HEK293 (cell line): Measurements from ENCODE around the gene MCU.
A peak's percentile ranks its signal among the peaks of the same experiment; 100 is the strongest.

Source experiments
- CTCF ChIA-PET: fragments of 350-600 bp; formaldehyde crosslinking; extraction: SDS; loops from one replicate; lab custom pipeline; 2021; ENCODE audit warnings: antibody characterized with exemption; lab: Yijun Ruan, JAX
- POLR2A ChIA-PET: fragments of 300-600 bp; formaldehyde crosslinking; extraction: SDS; loops from one replicate; lab custom pipeline; 2020; ENCODE audit warnings: antibody characterized with exemption, inconsistent platforms; lab: Yijun Ruan, JAX
- H3K27ac ChIP-seq: fragments of 200-500 bp; sonication (Bioruptor generic); 2 replicates; pipeline ENCODE4 v1.5.1; 2014; ENCODE audit warnings: low read depth, low read length, control low read depth, inconsistent platforms; ENCODE audit errors: extremely low read depth
- H3K36me3 ChIP-seq, 2 experiments: fragments of 200-500 bp in 1 of 2; sonication (Bioruptor generic) in 1 of 2; 1 replicate in 1 of 2; 2 replicates in 1 of 2; pipeline ENCODE4 v1.5.1; 2014 to 2017; ENCODE audit warnings: inconsistent platforms in 2 of 2, low read length in 2 of 2; ENCODE audit not compliant: control insufficient read depth in 2 of 2, insufficient read depth in 1 of 2
- H3K4me1 ChIP-seq: fragments of 200-500 bp; sonication (Bioruptor generic); 2 replicates; pipeline ENCODE4 v1.5.1; 2014; ENCODE audit warnings: mild to moderate bottlenecking, low read length, inconsistent platforms; ENCODE audit not compliant: control insufficient read depth, insufficient read depth
- H3K4me3 ChIP-seq: 2 replicates; pipeline ENCODE4 v1.5.1; 2011; ENCODE audit warnings: low read depth, mild to moderate bottlenecking, control low read depth, low read length, moderate library complexity
- H3K9me3 ChIP-seq: fragments of 200-500 bp; sonication (Bioruptor generic); 2 replicates; pipeline ENCODE4 v1.5.1; 2014; ENCODE audit warnings: low read depth, low read length, inconsistent platforms; ENCODE audit not compliant: control insufficient read depth, insufficient read depth
- FEZF1 ChIP-seq: fragments of 450-650 bp; formaldehyde crosslinking; IDR thresholded peaks from 2 replicates; pipeline ENCODE4 v1.5.1; 2016; ENCODE audit warnings: missing biosample characterization, missing genetic modification characterization
- GLI2 ChIP-seq: fragments of 450-650 bp; formaldehyde crosslinking; IDR thresholded peaks from 2 replicates; pipeline ENCODE4; 2017; ENCODE audit warnings: missing biosample characterization, missing genetic modification characterization, low read depth, borderline replicate concordance
- HOXD13 ChIP-seq: sonication (generic); formaldehyde crosslinking; IDR thresholded peaks from 2 replicates; pipeline ENCODE4 v1.8.0; 2022; ENCODE audit warnings: missing genetic modification reagents, borderline replicate concordance
- KLF10 ChIP-seq: fragments of 450-650 bp; IDR thresholded peaks from 2 replicates; pipeline ENCODE4 v1.5.1; 2018; ENCODE audit warnings: missing biosample characterization, mild to moderate bottlenecking, missing genetic modification characterization
- KLF8 ChIP-seq: fragments of 450-650 bp; formaldehyde crosslinking; IDR thresholded peaks from 2 replicates; pipeline ENCODE4 v1.5.1; 2016; ENCODE audit warnings: missing biosample characterization, missing genetic modification characterization
- MYNN ChIP-seq: fragments of 450-650 bp; formaldehyde crosslinking; IDR thresholded peaks from 2 replicates; pipeline ENCODE4 v1.5.1; 2016; ENCODE audit warnings: missing biosample characterization, missing genetic modification characterization, borderline replicate concordance
- OSR2 ChIP-seq: fragments of 450-650 bp; formaldehyde crosslinking; IDR thresholded peaks from 2 replicates; pipeline ENCODE4 v1.5.1; 2016; ENCODE audit warnings: missing biosample characterization, missing genetic modification characterization
- YY1 ChIP-seq: fragments of 450-650 bp; formaldehyde crosslinking; IDR thresholded peaks from 2 replicates; pipeline ENCODE4 v1.5.1; 2018; ENCODE audit warnings: missing biosample characterization, missing genetic modification characterization
- ZNF112 ChIP-seq: fragments of 450-650 bp; formaldehyde crosslinking; IDR thresholded peaks from 2 replicates; pipeline ENCODE4 v1.5.0; 2017; ENCODE audit warnings: missing biosample characterization, missing genetic modification characterization
- ZNF133 ChIP-seq: fragments of 450-650 bp; formaldehyde crosslinking; IDR thresholded peaks from 2 replicates; pipeline ENCODE4 v1.5.1; 2016; ENCODE audit warnings: missing biosample characterization, missing genetic modification characterization
- ZNF16 ChIP-seq: fragments of 450-650 bp; formaldehyde crosslinking; IDR thresholded peaks from 2 replicates; pipeline ENCODE4 v1.5.1; 2016; ENCODE audit warnings: low read depth, missing biosample characterization, missing genetic modification characterization
- ZNF169 ChIP-seq: fragments of 450-650 bp; formaldehyde crosslinking; IDR thresholded peaks from 2 replicates; pipeline ENCODE4 v1.5.1; 2016; ENCODE audit warnings: missing biosample characterization, missing genetic modification characterization
- ZNF19 ChIP-seq: fragments of 450-650 bp; formaldehyde crosslinking; IDR thresholded peaks from 2 replicates; pipeline ENCODE4; 2016; ENCODE audit warnings: missing biosample characterization, missing genetic modification characterization, low read depth
- ZNF23 ChIP-seq: fragments of 450-650 bp; formaldehyde crosslinking; IDR thresholded peaks from 2 replicates; pipeline ENCODE4 v1.5.1; 2016; ENCODE audit warnings: missing biosample characterization, missing genetic modification characterization, borderline replicate concordance
- ZNF248 ChIP-seq: fragments of 450-650 bp; formaldehyde crosslinking; IDR thresholded peaks from 2 replicates; pipeline ENCODE4 v1.5.1; 2017; ENCODE audit warnings: missing biosample characterization, missing genetic modification characterization
- ZNF292 ChIP-seq: fragments of 450-650 bp; formaldehyde crosslinking; IDR thresholded peaks from 2 replicates; pipeline ENCODE4 v1.5.1; 2016; ENCODE audit warnings: low read depth, missing biosample characterization, missing genetic modification characterization, borderline replicate concordance
- ZNF423 ChIP-seq: fragments of 450-650 bp; formaldehyde crosslinking; IDR thresholded peaks from 2 replicates; pipeline ENCODE4 v1.5.1; 2016; ENCODE audit warnings: missing biosample characterization, missing genetic modification characterization
- ZNF521 ChIP-seq: fragments of 450-650 bp; formaldehyde crosslinking; IDR thresholded peaks from 2 replicates; pipeline ENCODE4 v1.5.1; 2017; ENCODE audit warnings: missing biosample characterization, mild to moderate bottlenecking, missing genetic modification characterization
- ZNF585B ChIP-seq: fragments of 450-650 bp; formaldehyde crosslinking; IDR thresholded peaks from 2 replicates; pipeline ENCODE4 v1.5.1; 2016; ENCODE audit warnings: missing biosample characterization, missing genetic modification characterization
- ZNF610 ChIP-seq: fragments of 450-650 bp; formaldehyde crosslinking; IDR thresholded peaks from 2 replicates; pipeline ENCODE4 v1.5.1; 2016; ENCODE audit warnings: missing biosample characterization, missing genetic modification characterization, borderline replicate concordance
- ZNF624 ChIP-seq: fragments of 450-650 bp; formaldehyde crosslinking; IDR thresholded peaks from 2 replicates; pipeline ENCODE4 v1.5.1; 2017; ENCODE audit warnings: missing biosample characterization, missing genetic modification characterization
- ZNF629 ChIP-seq: fragments of 450-650 bp; formaldehyde crosslinking; IDR thresholded peaks from 2 replicates; pipeline ENCODE4 v1.5.1; 2017; ENCODE audit warnings: missing biosample characterization, missing genetic modification characterization
- ZNF654 ChIP-seq: fragments of 450-650 bp; formaldehyde crosslinking; IDR thresholded peaks from 2 replicates; pipeline ENCODE4 v1.5.1; 2016; ENCODE audit warnings: low read depth, missing biosample characterization, missing genetic modification characterization
- ZNF76 ChIP-seq: fragments of 450-650 bp; formaldehyde crosslinking; IDR thresholded peaks from 2 replicates; pipeline ENCODE4; 2016; ENCODE audit warnings: low read depth, missing biosample characterization, missing genetic modification characterization, borderline replicate concordance
- ZNF768 ChIP-seq: fragments of 450-650 bp; formaldehyde crosslinking; IDR thresholded peaks from 2 replicates; pipeline ENCODE4 v1.5.1; 2018; ENCODE audit warnings: missing biosample characterization, mild to moderate bottlenecking, missing genetic modification characterization
- ZNF785 ChIP-seq: fragments of 450-650 bp; formaldehyde crosslinking; IDR thresholded peaks from 2 replicates; pipeline ENCODE4 v1.5.1; 2016; ENCODE audit warnings: missing biosample characterization, missing genetic modification characterization
- ZNF830 ChIP-seq: fragments of 450-650 bp; IDR thresholded peaks from 2 replicates; pipeline ENCODE4 v1.5.0; 2018; ENCODE audit warnings: missing biosample characterization, missing genetic modification characterization, low read depth, mild to moderate bottlenecking, moderate library complexity
- ZXDB ChIP-seq: fragments of 450-650 bp; formaldehyde crosslinking; IDR thresholded peaks from 2 replicates; pipeline ENCODE4 v1.5.1; 2016; ENCODE audit warnings: missing biosample characterization, missing genetic modification characterization
- TF ChIP-seq, protein P1 (sequence below): fragments of 450-650 bp; formaldehyde crosslinking; IDR thresholded peaks from 2 replicates; pipeline ENCODE4 v1.5.1; 2016; ENCODE audit warnings: missing biosample characterization, missing genetic modification characterization
- TF ChIP-seq, protein P2 (sequence below): sonication (generic); formaldehyde crosslinking; IDR thresholded peaks from 2 replicates; pipeline ENCODE4 v1.8.1; 2022; ENCODE audit warnings: mild to moderate bottlenecking, moderate library complexity, missing genetic modification reagents
- TF ChIP-seq, protein P3 (sequence below): fragments of 450-650 bp; formaldehyde crosslinking; IDR thresholded peaks from 2 replicates; pipeline ENCODE4 v1.5.1; 2016; ENCODE audit warnings: missing biosample characterization, missing genetic modification characterization
- TF ChIP-seq, protein P4 (sequence below): fragments of 450-650 bp; formaldehyde crosslinking; IDR thresholded peaks from 2 replicates; pipeline ENCODE4 v1.5.0; 2017; ENCODE audit warnings: missing biosample characterization, missing genetic modification characterization, borderline replicate concordance
- TF ChIP-seq, protein P5 (sequence below): IDR thresholded peaks from 2 replicates; pipeline ENCODE4 v1.6.1; 2011; ENCODE audit warnings: mild to moderate bottlenecking, low read depth, low read length, borderline replicate concordance

MCU gene

DNA sequence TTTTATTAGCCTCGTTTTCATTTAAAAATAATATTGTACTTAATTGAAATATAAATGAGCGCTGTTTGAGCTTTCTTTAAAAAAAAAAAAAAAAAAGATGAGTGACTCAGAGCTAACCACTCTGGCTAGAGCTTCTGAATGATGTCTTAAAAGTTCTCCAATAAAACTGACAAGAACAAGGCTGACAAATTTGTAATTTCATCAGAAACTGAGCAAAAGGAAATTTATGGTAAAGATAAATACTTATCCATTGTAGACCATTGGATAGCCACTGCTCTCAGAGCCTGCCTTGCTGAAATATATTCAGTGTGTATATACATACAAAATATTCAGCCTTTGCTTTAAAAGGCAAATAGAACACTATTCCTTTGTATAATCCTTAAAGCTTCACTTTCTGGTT lies 110.4 kb downstream of the MCU start:
- Histone ChIP-seq H3K4me3 (no peak overlapping the region), H3K4me1 (peaks cover 34% of the 10 kb centered on the region), H3K27ac (no peak overlapping the region; the same call in 1 of the 2 replicates), H3K36me3 (no peaks in the 10 kb centered on the region), H3K9me3 (no peaks in the 10 kb centered on the region)
- ChIA-PET POLR2A (interaction anchor here (0.5 kb wide), 1 partner anchor 88 kb away, joined by 4 read pairs; no protein-coding TSS in a partner anchor), CTCF (interaction anchor here (0.6 to 0.8 kb wide), 2 partner anchors 114 to 132 kb away, joined by 3 to 5 read pairs; no protein-coding TSS in a partner anchor)
- no peak for TF ChIP-seq KLF10 (tag by site-specific recombination)
- TF ChIP-seq KLF8 (tag by site-specific recombination), result no peak
- TF ChIP-seq ZNF521 (tag by site-specific recombination), result no peak
- no peak for TF ChIP-seq ZNF654 (tag by site-specific recombination)
- TF ChIP-seq ZNF624 (tag by site-specific recombination), result no peak
- TF ChIP-seq ZNF16, result no peak
- TF ChIP-seq ZXDB (tag by site-specific recombination), result peak; percentile 41; the same call in 1 of the 2 replicates
- TF ChIP-seq ZNF76 (tag by site-specific recombination), result no peak
- no peak for TF ChIP-seq ZNF830 (tag by site-specific recombination)
- TF ChIP-seq HOXD13, result no peak
- TF ChIP-seq, protein P1, sequence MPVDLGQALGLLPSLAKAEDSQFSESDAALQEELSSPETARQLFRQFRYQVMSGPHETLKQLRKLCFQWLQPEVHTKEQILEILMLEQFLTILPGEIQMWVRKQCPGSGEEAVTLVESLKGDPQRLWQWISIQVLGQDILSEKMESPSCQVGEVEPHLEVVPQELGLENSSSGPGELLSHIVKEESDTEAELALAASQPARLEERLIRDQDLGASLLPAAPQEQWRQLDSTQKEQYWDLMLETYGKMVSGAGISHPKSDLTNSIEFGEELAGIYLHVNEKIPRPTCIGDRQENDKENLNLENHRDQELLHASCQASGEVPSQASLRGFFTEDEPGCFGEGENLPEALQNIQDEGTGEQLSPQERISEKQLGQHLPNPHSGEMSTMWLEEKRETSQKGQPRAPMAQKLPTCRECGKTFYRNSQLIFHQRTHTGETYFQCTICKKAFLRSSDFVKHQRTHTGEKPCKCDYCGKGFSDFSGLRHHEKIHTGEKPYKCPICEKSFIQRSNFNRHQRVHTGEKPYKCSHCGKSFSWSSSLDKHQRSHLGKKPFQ (tag by site-specific recombination), result no peak
- TF ChIP-seq ZNF585B (tag by site-specific recombination), result no peak
- no peak for TF ChIP-seq ZNF169
- TF ChIP-seq, protein P2, sequence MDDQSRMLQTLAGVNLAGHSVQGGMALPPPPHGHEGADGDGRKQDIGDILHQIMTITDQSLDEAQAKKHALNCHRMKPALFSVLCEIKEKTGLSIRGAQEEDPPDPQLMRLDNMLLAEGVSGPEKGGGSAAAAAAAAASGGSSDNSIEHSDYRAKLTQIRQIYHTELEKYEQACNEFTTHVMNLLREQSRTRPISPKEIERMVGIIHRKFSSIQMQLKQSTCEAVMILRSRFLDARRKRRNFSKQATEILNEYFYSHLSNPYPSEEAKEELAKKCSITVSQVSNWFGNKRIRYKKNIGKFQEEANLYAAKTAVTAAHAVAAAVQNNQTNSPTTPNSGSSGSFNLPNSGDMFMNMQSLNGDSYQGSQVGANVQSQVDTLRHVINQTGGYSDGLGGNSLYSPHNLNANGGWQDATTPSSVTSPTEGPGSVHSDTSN (CRISPR knock-in tag), result no peak
- TF ChIP-seq MYNN (tag by site-specific recombination), result 0 out of 2 replicates have a peak, but pooled peaks have one; percentile 21
- no peak for TF ChIP-seq YY1
- no peak for TF ChIP-seq ZNF133 (tag by site-specific recombination)
- TF ChIP-seq, protein P3, sequence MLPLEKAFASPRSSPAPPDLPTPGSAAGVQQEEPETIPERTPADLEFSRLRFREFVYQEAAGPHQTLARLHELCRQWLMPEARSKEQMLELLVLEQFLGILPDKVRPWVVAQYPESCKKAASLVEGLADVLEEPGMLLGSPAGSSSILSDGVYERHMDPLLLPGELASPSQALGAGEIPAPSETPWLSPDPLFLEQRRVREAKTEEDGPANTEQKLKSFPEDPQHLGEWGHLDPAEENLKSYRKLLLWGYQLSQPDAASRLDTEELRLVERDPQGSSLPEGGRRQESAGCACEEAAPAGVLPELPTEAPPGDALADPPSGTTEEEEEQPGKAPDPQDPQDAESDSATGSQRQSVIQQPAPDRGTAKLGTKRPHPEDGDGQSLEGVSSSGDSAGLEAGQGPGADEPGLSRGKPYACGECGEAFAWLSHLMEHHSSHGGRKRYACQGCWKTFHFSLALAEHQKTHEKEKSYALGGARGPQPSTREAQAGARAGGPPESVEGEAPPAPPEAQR, result no peak
- TF ChIP-seq ZNF423 (tag by site-specific recombination), result no peak
- TF ChIP-seq OSR2 (tag by site-specific recombination), result peak; percentile 56; the same call in 1 of the 2 replicates
- TF ChIP-seq, protein P4, sequence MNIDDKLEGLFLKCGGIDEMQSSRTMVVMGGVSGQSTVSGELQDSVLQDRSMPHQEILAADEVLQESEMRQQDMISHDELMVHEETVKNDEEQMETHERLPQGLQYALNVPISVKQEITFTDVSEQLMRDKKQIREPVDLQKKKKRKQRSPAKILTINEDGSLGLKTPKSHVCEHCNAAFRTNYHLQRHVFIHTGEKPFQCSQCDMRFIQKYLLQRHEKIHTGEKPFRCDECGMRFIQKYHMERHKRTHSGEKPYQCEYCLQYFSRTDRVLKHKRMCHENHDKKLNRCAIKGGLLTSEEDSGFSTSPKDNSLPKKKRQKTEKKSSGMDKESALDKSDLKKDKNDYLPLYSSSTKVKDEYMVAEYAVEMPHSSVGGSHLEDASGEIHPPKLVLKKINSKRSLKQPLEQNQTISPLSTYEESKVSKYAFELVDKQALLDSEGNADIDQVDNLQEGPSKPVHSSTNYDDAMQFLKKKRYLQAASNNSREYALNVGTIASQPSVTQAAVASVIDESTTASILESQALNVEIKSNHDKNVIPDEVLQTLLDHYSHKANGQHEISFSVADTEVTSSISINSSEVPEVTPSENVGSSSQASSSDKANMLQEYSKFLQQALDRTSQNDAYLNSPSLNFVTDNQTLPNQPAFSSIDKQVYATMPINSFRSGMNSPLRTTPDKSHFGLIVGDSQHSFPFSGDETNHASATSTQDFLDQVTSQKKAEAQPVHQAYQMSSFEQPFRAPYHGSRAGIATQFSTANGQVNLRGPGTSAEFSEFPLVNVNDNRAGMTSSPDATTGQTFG (tag by site-specific recombination), result no peak
- TF ChIP-seq GLI2 (tag by site-specific recombination), result peak; percentile 5; the same call in 1 of the 2 replicates
- TF ChIP-seq, protein P5, sequence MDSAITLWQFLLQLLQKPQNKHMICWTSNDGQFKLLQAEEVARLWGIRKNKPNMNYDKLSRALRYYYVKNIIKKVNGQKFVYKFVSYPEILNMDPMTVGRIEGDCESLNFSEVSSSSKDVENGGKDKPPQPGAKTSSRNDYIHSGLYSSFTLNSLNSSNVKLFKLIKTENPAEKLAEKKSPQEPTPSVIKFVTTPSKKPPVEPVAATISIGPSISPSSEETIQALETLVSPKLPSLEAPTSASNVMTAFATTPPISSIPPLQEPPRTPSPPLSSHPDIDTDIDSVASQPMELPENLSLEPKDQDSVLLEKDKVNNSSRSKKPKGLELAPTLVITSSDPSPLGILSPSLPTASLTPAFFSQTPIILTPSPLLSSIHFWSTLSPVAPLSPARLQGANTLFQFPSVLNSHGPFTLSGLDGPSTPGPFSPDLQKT, result no peak
- TF ChIP-seq ZNF629 (tag by site-specific recombination), result no peak
- no peak for TF ChIP-seq ZNF112 (tag by site-specific recombination)
- TF ChIP-seq FEZF1 (tag by site-specific recombination), result peak; percentile 82
- no peak for TF ChIP-seq ZNF785
- no peak for TF ChIP-seq ZNF292 (tag by site-specific recombination)
- no peak for TF ChIP-seq ZNF248
- TF ChIP-seq ZNF610 (tag by site-specific recombination), result no peak
- TF ChIP-seq ZNF23 (tag by site-specific recombination), result no peak
- no peak for TF ChIP-seq ZNF768 (tag by site-specific recombination)
- no peak for TF ChIP-seq ZNF19 (tag by site-specific recombination)
